Calu3 (cell line): ENCODE measurements around the gene ACTR6. TPM values are rescaled to one million over a fixed set of nuclear protein-coding genes. Genes with fewer than 3 reads are reported as not detected.

ENCODE experiments used
- BruUV-seq: library from RNA; stranded (reverse); fragments of 400-500 nt; replicated peaks from 2 replicates; lab custom pipeline; 2021; lab: Mats Ljungman, UMichigan
- CTCF ChIA-PET: fragments of 300-600 bp; sonication (Branson Sonifier 250); formaldehyde crosslinking; loops from one replicate; lab custom pipeline; 2022; ENCODE audit warnings: antibody characterized with exemption; lab: Charles Lee
- DNase-seq: peaks from one replicate; pipeline ENCODE4 v3.0.0; 2022
- H3K27ac Mint-ChIP-seq: one replicate; pipeline ENCODE4 v1.8.0; 2022; ENCODE audit warnings: mixed read lengths; ENCODE audit not compliant: unreplicated experiment
- H3K27me3 Mint-ChIP-seq: one replicate; pipeline ENCODE4 v1.8.0; 2022; ENCODE audit warnings: mixed read lengths; ENCODE audit not compliant: unreplicated experiment
- H3K36me3 Mint-ChIP-seq: one replicate; pipeline ENCODE4 v1.8.0; 2022; ENCODE audit warnings: mild to moderate bottlenecking, moderate library complexity, mixed read lengths; ENCODE audit not compliant: insufficient read depth, unreplicated experiment
- H3K4me1 Mint-ChIP-seq: one replicate; pipeline ENCODE4 v1.8.0; 2022; ENCODE audit warnings: mild to moderate bottlenecking, low read depth, mixed read lengths; ENCODE audit not compliant: unreplicated experiment
- H3K4me3 Mint-ChIP-seq: one replicate; pipeline ENCODE4 v1.8.0; 2022; ENCODE audit warnings: mild to moderate bottlenecking, low read depth, moderate library complexity, mixed read lengths; ENCODE audit not compliant: unreplicated experiment
- H3K9me3 Mint-ChIP-seq: one replicate; pipeline ENCODE4 v1.8.0; 2022; ENCODE audit warnings: low read depth, mixed read lengths; ENCODE audit not compliant: unreplicated experiment
- intact Hi-C: fragments of 100-400 bp; cut with micrococcal nuclease; formaldehyde crosslinking; loops from one replicate; pipeline ENCODE4 v1.10.0; 2022; ENCODE audit not compliant: unreplicated experiment
- total RNA-seq: library from RNA; stranded (reverse); gene quantifications from 2 replicates; pipeline ENCODE4 v1.2.3, GENCODE V29; 2022
- TF ChIP-seq, protein P1 (sequence below): fragments of 200-600 bp; IDR thresholded peaks from one replicate; pipeline ENCODE4 v1.8.0; 2022; ENCODE audit warnings: antibody characterized with exemption; ENCODE audit not compliant: unreplicated experiment

Gene ACTR6
- total RNA-seq, 1 experiment from 2014 or later = 35.2 TPM

DNA sequence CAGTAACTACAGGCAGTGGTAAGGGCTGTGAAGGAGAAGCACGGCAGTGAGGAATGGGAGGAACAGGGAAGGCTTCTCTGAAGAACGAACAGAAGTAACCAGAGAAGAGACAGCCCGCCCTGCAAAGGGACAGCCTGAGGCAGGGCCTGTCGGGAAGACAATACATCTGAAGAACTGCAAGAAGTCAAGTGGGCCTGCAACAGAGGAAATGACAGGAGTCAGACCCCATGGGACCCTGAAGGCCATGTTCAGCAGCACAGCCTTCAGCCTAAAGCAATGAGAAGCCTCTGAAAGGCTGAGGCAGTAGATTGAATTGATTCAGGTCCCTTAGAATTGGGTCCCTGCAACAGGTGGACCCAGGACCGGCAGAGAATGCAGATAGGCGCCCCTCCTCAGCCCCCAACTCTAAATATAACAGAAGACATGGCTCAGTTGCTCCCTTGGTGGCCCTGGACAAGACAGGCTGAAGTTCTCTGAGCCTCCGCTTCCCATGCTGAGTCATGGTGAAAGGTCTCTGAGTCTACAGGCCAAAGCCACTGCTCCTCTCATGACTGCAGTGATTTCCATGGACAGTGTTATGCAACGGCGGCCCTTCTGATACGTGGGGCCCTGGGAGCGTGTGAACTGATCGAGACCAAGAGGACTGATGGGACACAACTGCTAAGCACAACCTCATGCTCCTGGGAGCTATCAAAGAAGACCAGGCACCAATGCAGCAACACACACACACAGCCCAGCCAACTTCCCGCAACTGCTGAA is 10.8 kb upstream of the ACTR6 start:
- Mint-ChIP-seq H3K27ac (no peak overlapping the region), H3K27me3 (no peaks in the 10 kb centered on the region), H3K36me3 (no peaks in the 10 kb centered on the region), H3K9me3 (no peaks in the 10 kb centered on the region), H3K4me3 (no peak overlapping the region), H3K4me1 (no peaks in the 10 kb centered on the region)
- intact Hi-C loops = no loop called here
- TF ChIP-seq, protein P1, sequence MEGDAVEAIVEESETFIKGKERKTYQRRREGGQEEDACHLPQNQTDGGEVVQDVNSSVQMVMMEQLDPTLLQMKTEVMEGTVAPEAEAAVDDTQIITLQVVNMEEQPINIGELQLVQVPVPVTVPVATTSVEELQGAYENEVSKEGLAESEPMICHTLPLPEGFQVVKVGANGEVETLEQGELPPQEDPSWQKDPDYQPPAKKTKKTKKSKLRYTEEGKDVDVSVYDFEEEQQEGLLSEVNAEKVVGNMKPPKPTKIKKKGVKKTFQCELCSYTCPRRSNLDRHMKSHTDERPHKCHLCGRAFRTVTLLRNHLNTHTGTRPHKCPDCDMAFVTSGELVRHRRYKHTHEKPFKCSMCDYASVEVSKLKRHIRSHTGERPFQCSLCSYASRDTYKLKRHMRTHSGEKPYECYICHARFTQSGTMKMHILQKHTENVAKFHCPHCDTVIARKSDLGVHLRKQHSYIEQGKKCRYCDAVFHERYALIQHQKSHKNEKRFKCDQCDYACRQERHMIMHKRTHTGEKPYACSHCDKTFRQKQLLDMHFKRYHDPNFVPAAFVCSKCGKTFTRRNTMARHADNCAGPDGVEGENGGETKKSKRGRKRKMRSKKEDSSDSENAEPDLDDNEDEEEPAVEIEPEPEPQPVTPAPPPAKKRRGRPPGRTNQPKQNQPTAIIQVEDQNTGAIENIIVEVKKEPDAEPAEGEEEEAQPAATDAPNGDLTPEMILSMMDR = no peak
- no peak for DNase-seq
- CTCF ChIA-PET = interaction anchor here (0.5 kb wide), 1 partner anchor 785 kb away, joined by 3 read pairs; no protein-coding TSS in a partner anchor
- BruUV-seq = no TSS peak

DNA sequence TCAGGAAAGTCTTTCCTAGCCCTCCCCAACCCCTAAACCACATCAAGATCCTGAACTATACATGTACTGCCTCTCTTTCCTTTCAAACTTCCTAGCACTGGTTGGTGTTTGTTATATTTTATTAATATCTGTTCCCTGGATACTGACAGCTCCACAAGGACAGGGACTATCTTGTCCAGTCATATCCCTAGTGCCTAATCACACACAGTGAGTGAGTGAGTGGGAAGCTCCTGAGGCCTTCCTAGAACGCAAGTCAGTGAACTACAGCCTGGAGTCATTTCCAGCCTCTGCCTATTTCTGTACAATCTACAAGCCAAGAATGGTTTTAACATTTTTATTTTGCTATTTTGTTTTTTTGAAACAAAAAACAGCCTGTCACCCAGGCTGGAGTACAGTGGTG is 7.5 kb upstream of the ACTR6 start:
- Mint-ChIP-seq H3K27me3 (no peaks in the 10 kb centered on the region), H3K4me1 (no peaks in the 10 kb centered on the region), H3K9me3 (no peaks in the 10 kb centered on the region), H3K27ac (no peak overlapping the region), H3K36me3 (no peaks in the 10 kb centered on the region), H3K4me3 (no peak overlapping the region)
- CTCF ChIA-PET = interaction anchor here (1.0 to 1.4 kb wide), 2 partner anchors 25 to 29 kb away, joined by 3 read pairs; no protein-coding TSS in a partner anchor
- DNase-seq = no peak
- BruUV-seq = no TSS peak
- intact Hi-C loops = no loop called here
- TF ChIP-seq, protein P1 = no peak

DNA sequence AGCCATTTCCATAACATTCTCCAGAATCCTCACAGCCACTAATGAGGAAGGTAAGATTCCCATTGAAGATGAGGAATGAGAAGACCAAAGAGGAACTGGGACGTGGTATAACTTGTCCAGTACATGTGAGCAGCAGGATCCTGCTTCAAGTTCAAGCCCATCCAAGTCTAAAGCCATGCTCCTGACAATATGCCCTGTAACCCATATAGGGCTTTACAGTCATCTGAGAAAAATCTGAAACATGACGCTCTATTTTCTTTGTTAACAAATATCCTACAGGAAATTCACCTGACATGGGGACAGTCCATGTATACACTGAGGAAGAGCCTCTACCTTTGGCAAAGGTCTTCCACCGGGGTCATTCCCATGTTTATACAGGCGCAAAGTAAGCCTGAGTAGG is 3.1 kb upstream of the ACTR6 start:
- intact Hi-C loops = no loop called here
- CTCF ChIA-PET = no interaction called here
- Mint-ChIP-seq H3K36me3 (peaks cover 34% of the 10 kb centered on the region), H3K27me3 (no peaks in the 10 kb centered on the region), H3K4me3 (no peak overlapping the region), H3K4me1 (no peaks in the 10 kb centered on the region), H3K9me3 (no peaks in the 10 kb centered on the region), H3K27ac (no peak overlapping the region)
- no TSS peak for BruUV-seq
- TF ChIP-seq, protein P1 = no peak
- no peak for DNase-seq

DNA sequence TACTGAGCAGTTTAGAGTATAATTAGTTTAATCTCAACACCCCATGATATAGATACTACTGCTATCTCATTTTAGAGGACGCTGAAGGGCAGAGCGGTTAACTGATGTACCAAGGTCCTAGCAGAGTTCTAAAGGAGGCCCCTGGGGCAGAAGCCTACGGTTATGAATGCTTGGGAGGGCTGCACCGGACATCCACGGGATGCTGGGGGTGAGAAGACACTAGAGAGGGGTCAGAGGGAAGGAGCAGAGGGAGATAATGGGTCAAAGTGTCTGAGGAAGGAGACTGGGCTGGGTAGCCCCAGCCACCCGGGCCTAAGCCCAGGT is 1.6 kb upstream of the ACTR6 start:
- Mint-ChIP-seq H3K36me3 (peaks cover 34% of the 10 kb centered on the region), H3K9me3 (no peaks in the 10 kb centered on the region), H3K27ac (peak overlapping the region; percentile 37), H3K27me3 (no peaks in the 10 kb centered on the region), H3K4me3 (peak overlapping the region; percentile 80), H3K4me1 (no peaks in the 10 kb centered on the region)
- DNase-seq = no peak
- no TSS peak for BruUV-seq
- TF ChIP-seq, protein P1 = no peak
- CTCF ChIA-PET = no interaction called here
- intact Hi-C loops = no loop called here
